Sigmoid colon (tissue), 4 donors: ENCODE measurements around the gene IL17RD.
A peak's percentile ranks its signal among the peaks of the same experiment; 100 is the strongest.

ENCODE experiments used
- EP300 ChIP-seq, 4 donors: sonication (generic); formaldehyde crosslinking; IDR thresholded peaks; one replicate each; pipeline ENCODE4 v1.6.1; 2017; ENCODE audit warnings: antibody characterized with exemption in 4 of 4
- TF ChIP-seq, protein P1 (sequence below), 4 experiments: fragments of 450-650 bp in 3 of 4; fragments of 200-600 bp in 1 of 4; IDR thresholded peaks; one replicate each; pipeline ENCODE4 v1.5.1; 2016 to 2019; ENCODE audit warnings: antibody characterized with exemption in 4 of 4, mild to moderate bottlenecking in 3 of 4, moderate library complexity in 2 of 4

DNA sequence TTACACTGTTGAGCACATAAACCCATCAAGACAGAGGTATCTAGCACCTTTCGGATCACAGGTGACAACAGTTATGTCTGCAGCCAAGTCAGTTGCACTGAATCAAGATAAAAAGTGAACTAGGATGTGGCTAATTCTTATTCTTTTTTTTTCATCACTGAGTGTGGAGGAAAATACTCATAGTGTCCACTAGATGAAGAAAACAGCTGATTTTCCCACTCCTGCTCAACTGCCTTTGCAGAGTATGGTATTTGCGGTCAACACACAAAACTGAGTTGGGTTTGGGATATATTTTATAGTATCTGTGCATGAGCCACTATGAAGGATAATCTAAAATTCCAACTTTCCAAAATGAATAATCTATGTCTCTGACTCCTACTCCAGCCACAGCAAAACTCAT lies 32.5 kb downstream of the IL17RD start:
- TF ChIP-seq, protein P1, sequence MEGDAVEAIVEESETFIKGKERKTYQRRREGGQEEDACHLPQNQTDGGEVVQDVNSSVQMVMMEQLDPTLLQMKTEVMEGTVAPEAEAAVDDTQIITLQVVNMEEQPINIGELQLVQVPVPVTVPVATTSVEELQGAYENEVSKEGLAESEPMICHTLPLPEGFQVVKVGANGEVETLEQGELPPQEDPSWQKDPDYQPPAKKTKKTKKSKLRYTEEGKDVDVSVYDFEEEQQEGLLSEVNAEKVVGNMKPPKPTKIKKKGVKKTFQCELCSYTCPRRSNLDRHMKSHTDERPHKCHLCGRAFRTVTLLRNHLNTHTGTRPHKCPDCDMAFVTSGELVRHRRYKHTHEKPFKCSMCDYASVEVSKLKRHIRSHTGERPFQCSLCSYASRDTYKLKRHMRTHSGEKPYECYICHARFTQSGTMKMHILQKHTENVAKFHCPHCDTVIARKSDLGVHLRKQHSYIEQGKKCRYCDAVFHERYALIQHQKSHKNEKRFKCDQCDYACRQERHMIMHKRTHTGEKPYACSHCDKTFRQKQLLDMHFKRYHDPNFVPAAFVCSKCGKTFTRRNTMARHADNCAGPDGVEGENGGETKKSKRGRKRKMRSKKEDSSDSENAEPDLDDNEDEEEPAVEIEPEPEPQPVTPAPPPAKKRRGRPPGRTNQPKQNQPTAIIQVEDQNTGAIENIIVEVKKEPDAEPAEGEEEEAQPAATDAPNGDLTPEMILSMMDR (IDR thresholded peaks at IDR 0.05): peak in 2 of 4 experiments; percentile 18 to 38
- no peak for TF ChIP-seq EP300 (IDR thresholded peaks at IDR 0.05)
